ENCODE results near the gene OR8G1. TPM values are rescaled to one million over a fixed set of nuclear protein-coding genes. Genes with fewer than 3 reads are reported as not detected.

OR8G1 gene
- total RNA-seq, 1 donor from 2014 or later, result not detected

- DNase-seq (ENCODE audit: low spot score in 2 of 2, unreplicated experiment in 2 of 2), result no peak
- Mint-ChIP-seq H3K36me3 (no peaks in the 10 kb centered on the region), H3K4me3 (no peak overlapping the region), H3K4me1 (peaks cover 5% of the 10 kb centered on the region), H3K9me3 (no peaks in the 10 kb centered on the region), H3K27me3 (ENCODE audit: low read depth) (no peaks in the 10 kb centered on the region), H3K27ac (no peak overlapping the region)
- TF ChIP-seq, protein P1, sequence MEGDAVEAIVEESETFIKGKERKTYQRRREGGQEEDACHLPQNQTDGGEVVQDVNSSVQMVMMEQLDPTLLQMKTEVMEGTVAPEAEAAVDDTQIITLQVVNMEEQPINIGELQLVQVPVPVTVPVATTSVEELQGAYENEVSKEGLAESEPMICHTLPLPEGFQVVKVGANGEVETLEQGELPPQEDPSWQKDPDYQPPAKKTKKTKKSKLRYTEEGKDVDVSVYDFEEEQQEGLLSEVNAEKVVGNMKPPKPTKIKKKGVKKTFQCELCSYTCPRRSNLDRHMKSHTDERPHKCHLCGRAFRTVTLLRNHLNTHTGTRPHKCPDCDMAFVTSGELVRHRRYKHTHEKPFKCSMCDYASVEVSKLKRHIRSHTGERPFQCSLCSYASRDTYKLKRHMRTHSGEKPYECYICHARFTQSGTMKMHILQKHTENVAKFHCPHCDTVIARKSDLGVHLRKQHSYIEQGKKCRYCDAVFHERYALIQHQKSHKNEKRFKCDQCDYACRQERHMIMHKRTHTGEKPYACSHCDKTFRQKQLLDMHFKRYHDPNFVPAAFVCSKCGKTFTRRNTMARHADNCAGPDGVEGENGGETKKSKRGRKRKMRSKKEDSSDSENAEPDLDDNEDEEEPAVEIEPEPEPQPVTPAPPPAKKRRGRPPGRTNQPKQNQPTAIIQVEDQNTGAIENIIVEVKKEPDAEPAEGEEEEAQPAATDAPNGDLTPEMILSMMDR (IDR thresholded peaks at IDR 0.05; ENCODE audit: unreplicated experiment), result no peak
Observed at GRCh38 chr11:124198897-124199296, 42.0 kb upstream of the OR8G1 start.

DNA sequence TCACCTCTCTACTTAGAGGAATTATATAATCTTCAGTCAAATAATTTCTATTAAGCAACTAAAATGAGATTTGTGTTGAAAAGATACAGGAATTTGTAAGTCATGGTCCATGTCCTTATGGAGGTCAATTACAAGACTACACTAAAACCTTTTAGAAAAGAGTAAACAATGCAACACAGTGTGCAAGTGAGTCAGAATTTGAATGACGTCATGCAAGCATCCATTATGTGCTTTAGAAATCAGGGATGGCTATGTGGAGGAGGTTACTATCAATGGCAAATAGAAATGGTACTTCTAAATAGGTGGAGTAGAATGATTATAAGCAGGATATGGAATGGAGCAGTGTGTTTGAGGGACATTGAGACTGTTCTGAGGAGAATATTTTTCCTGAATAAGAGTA, 41.2 kb upstream of the OR8G1 start:
- no peak for DNase-seq (ENCODE audit: low spot score in 2 of 2, unreplicated experiment in 2 of 2)
- no peaks in the 10 kb centered on the region for H3K9me3 Mint-ChIP-seq
- H3K4me1 Mint-ChIP-seq, result peaks cover 4% of the 10 kb centered on the region
- no peaks in the 10 kb centered on the region for H3K27me3 Mint-ChIP-seq (ENCODE audit: low read depth)
- TF ChIP-seq, protein P1 (IDR thresholded peaks at IDR 0.05; ENCODE audit: unreplicated experiment), result no peak
- no peak overlapping the region for H3K27ac Mint-ChIP-seq
- no peak overlapping the region for H3K4me3 Mint-ChIP-seq
- no peaks in the 10 kb centered on the region for H3K36me3 Mint-ChIP-seq

DNA sequence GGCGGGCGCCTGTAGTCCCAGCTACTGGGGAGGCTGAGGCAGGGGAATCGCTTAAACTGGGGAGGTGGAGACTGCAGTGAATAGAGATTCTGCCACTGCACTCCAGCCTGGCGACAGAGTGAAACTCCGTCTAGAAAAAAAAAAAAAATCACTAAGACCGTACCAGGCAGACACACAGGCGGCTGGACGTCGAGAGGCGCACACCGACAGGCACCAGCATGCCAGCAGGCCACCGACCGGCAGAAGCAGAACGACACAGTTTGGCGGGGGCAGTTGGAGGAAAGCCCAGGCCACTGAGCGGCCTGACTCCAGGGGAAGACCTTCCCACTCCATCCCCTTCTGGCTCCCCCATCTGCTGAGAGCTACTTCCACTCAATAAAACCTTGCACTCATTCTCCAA, 40.2 kb upstream of the OR8G1 start:
- Mint-ChIP-seq H3K9me3 (no peaks in the 10 kb centered on the region), H3K4me3 (no peak overlapping the region), H3K27me3 (ENCODE audit: low read depth) (no peaks in the 10 kb centered on the region), H3K36me3 (no peaks in the 10 kb centered on the region), H3K27ac (no peak overlapping the region), H3K4me1 (no peaks in the 10 kb centered on the region)
- TF ChIP-seq, protein P1 (IDR thresholded peaks at IDR 0.05; ENCODE audit: unreplicated experiment), result no peak
- DNase-seq (ENCODE audit: low spot score in 2 of 2, unreplicated experiment in 2 of 2), result no peak

DNA sequence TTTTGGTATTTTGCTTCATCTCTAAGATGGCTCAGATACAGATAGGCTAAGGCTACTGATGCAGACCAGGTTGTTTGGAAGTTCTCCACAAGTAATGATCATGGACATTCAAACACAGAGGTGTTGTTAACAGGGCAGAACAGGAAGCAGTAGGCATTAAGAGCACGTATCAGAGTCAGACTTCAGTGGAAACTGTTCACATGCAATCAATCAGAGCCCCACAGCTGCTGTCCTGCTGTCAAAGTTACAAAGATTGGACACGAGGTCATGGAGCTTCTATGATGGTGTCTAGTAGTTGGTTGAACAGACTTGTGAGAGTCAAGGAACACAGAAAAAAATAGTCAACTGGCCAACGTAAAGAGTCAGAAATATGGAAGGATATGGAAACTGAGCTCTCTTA, 37.9 kb upstream of the OR8G1 start:
- no peak overlapping the region for H3K4me3 Mint-ChIP-seq
- H3K36me3 Mint-ChIP-seq, result no peaks in the 10 kb centered on the region
- DNase-seq (ENCODE audit: low spot score in 2 of 2, unreplicated experiment in 2 of 2), result no peak
- H3K27ac Mint-ChIP-seq, result no peak overlapping the region
- H3K4me1 Mint-ChIP-seq, result no peaks in the 10 kb centered on the region
- TF ChIP-seq, protein P1 (IDR thresholded peaks at IDR 0.05; ENCODE audit: unreplicated experiment), result no peak
- peaks cover 3% of the 10 kb centered on the region for H3K27me3 Mint-ChIP-seq (ENCODE audit: low read depth)
- no peaks in the 10 kb centered on the region for H3K9me3 Mint-ChIP-seq

DNA sequence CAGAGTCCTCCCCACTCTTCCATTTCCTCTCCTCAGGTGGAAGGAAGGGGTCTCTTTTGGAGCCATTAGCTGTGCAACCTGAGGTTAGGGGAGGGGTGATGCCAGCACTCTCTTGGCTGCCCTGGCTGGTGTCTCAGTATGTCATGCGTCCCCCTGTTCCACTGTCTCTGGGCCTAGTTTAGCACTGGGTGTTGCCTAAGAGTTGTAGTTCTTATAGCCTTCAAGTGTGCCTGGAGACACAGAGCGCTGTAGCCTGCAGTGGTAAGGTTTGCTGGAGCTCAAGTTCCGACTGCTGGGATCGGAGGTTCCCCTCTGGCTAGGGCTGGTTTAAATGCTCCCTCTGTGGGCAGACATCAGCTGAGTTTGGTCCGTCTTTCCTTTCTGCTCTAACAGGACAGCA, 36.9 kb upstream of the OR8G1 start:
- Mint-ChIP-seq H3K27me3 (ENCODE audit: low read depth) (peaks cover 3% of the 10 kb centered on the region), H3K9me3 (no peaks in the 10 kb centered on the region), H3K4me3 (no peak overlapping the region), H3K36me3 (no peaks in the 10 kb centered on the region), H3K27ac (no peak overlapping the region), H3K4me1 (no peaks in the 10 kb centered on the region)
- TF ChIP-seq, protein P1 (IDR thresholded peaks at IDR 0.05; ENCODE audit: unreplicated experiment), result no peak
- DNase-seq (ENCODE audit: low spot score in 2 of 2, unreplicated experiment in 2 of 2), result no peak
